GM19043 (cell line): ENCODE results near the gene LRMDA.
"Not testable (repeated sequence)": the region's sequence is repeated elsewhere in the genome, so short reads cannot be mapped to it uniquely, and the experiment has no call there.

Experiments used
- ATAC-seq: cut with Tn5 transposase; IDR thresholded peaks from one replicate; pipeline ENCODE4 v1.9.1; 2021; ENCODE audit warnings: low read depth; ENCODE audit not compliant: unreplicated experiment

LRMDA gene

GRCh38 chr10:76559892-76560220, 1128.4 kb downstream of the LRMDA start:
- ATAC-seq: no peak

DNA sequence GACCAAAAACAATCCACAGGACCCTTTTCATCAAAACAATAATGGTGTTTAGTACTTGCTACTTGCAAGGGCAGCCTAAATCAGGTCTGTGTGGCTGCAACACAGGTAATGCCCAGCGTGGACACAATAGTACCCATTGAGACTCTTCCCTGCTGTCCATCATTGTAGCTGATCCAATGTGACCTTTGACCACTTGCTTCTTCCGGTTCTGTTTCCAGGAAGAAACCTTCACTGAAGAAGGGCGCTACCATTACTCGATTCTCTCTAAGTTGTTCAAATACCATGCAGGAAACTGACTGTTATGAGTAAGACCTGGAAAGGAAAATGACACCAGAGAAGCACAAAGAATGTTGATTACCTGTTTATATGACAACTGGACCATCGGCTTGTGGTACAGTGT, 1128.9 kb downstream of the LRMDA start:
- no peak for ATAC-seq

- ATAC-seq: no peak
Observed at GRCh38 chr10:76563286-76563685, 1131.9 kb downstream of the LRMDA start.

- ATAC-seq: no peak
Observed at GRCh38 chr10:76572021-76572420, 1140.6 kb downstream of the LRMDA start.

- ATAC-seq: no peak
Observed at GRCh38 chr10:76576276-76576962, 1145.0 kb downstream of the LRMDA start.

DNA sequence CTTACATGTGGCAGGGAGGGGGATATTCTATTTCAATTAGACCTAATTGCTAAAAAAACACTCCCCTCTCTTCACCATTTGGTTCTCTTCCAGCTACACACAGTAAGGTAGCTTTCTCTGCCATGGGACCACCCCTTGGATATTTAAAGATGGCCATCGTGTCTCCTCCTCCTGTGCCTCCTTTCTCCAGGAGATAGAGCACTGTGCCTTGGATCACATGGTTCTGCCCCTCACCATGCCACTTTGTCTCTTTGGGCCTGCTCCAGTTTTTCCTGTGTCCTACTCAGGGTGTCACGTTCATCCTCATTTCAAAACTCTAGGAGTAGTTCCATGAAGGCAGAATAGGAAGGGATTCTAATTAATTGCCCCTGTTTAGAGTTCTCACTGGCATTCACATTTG, 1146.0 kb downstream of the LRMDA start:
- ATAC-seq: no peak

DNA sequence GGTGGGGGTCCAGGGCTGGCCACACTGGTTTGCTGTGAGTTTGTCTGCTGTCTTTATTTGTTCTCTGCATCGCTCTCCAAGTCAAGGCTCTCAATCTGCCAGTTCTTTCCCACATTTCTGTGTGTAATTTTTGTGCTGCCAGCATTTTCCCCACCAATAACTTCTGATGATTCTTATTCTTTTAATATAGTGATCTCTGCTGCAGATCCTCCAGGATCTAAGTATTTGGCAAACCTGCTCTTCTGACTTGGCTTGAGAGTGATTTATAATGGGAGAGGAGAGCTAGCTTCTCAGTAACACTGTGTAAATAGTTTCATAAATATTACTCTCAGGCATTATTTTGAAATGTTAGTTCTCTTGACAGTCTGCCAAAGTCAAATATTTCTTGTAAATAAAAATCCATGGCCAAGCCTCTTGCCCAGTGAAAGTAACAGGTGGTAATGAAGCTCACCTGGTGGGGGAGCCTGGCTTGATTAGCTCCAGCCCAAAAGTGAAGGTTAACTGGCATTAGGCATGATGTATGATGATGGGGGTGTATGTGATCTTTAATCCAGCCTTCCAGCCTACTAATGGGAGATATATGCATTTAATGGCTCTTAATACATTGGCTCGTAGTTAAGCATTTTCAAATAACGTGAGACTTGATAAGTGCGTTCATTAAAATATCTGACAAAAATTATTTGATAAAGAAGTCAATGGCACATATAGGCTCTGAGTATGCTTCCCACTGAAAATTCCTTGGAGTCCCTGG, 1150.3 kb downstream of the LRMDA start:
- no peak for ATAC-seq

DNA sequence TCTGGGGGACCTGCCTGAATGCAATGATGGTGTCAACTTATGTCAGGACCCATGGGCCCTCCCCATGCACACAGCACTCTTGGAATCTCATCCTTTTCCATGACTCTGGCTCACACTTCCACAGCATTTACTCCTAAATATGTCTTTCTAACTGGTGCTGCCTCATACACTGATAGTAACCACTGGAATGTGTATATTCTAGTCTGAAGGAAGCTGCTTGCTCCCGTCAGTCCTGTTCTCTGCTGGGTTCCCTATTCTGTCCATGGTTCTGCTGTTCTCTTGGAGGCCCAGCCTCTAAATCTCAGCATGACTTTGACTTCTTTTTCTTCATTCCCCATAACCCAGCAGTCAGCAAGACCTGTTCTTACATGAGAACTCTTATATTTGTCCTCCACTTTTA, 1151.1 kb downstream of the LRMDA start:
- no peak for ATAC-seq

DNA sequence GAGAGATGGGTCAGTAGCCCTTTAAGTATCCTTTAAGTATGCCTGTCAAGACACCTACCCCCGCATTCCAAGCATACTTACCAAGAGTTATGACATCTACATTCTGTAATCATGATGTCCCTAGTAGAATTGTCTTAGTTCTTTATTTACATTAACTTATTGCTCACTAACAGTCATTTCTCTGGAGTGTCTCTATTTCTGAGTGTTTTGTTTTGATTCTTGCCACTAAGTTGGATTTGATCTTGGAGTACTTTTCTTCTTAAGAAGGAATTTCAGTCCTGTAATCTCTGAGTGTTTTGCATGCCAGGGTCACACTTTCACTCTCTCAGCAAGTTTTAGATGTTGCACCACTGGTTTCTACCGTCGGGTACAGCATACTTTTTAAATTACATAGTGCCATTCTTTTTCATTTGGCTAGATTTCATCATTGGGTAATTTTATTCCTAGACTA, 1152.3 kb downstream of the LRMDA start:
- no peak for ATAC-seq

DNA sequence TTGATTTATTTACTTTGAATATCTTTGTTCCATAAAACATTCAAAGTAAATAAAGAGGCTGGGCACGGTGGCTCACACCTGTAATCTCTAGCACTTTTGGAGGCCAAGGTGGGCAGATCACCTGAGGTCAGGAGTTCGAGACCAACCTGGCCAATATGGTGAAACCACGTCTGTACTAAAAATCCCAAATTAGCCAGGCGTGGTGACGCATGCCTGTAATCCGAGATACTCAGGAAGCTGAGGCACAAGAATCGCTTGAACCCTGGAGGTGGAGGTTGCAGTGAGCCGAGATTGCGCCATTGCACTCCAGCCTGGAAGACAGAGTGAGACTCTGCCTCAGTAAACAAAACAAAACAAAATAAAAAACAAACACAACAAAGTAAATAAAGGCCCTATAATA, 1153.0 kb downstream of the LRMDA start:
- not testable (repeated sequence) for ATAC-seq
